Hematopoietic multipotent progenitor cell treated with erythropoietin and hydrocortisone succinate and interleukin-3 and kit ligand, for 17 days (in vitro differentiated cells): ENCODE measurements around the gene PIGM.

Source experiments
- DNase-seq: peaks from one replicate; pipeline ENCODE4 v3.0.0-alpha.2; 2015; ENCODE audit warnings: low spot score

The PIGM gene

GRCh38 chr1:160031365-160032164 lies at the start of gene PIGM:
Gene PIGM (minus strand): TSS chr1:160031990. CDS start chr1:160031739, 251 bp downstream.
- DNase-seq: peak; percentile 86

DNA sequence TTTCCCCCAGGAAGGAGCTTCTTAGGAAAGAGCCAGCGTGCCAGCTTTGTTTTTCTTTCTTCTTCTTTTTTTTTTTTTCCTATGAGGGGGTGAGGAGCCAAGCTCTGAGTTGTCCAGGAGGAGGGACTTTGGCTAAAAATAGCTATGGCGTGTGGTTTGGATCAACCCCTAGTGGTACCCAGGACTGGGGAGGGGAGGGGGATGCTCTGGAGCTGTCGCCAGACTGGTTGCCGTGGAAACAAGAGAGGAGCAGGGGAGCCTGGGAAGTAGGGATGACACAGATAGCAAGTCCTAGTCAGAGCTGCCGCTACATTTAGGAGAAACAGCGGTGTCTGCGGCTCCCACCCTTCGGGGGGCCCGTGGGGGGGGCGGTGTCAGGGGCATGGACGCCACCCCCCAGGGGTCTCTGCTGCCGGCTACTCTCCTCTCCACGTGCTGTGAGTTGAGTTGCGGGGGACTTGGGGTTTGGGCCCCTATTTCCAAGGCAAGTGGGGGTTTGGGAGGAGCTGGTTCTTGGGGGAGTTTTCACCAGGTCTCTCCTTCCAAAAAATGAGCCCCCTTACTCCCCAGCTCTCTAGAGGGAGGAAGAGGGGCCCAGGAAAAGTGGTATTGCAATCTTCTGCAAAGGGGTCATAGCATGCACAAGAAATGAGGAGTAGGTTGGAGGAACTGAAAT lies 49.6 kb upstream of the PIGM start, which contains the start of gene KCNJ9:
Gene KCNJ9, plus strand, starts transcription at position 278 of the 676 bp plus-strand sequence. CDS start 2,493 bp downstream, outside the sequence.
- DNase-seq: no peak

GRCh38 chr1:160080381-160081100 lies 48.8 kb upstream of the PIGM start:
- no peak for DNase-seq

GRCh38 chr1:160079448-160079847 lies 47.7 kb upstream of the PIGM start:
- DNase-seq: no peak

DNA sequence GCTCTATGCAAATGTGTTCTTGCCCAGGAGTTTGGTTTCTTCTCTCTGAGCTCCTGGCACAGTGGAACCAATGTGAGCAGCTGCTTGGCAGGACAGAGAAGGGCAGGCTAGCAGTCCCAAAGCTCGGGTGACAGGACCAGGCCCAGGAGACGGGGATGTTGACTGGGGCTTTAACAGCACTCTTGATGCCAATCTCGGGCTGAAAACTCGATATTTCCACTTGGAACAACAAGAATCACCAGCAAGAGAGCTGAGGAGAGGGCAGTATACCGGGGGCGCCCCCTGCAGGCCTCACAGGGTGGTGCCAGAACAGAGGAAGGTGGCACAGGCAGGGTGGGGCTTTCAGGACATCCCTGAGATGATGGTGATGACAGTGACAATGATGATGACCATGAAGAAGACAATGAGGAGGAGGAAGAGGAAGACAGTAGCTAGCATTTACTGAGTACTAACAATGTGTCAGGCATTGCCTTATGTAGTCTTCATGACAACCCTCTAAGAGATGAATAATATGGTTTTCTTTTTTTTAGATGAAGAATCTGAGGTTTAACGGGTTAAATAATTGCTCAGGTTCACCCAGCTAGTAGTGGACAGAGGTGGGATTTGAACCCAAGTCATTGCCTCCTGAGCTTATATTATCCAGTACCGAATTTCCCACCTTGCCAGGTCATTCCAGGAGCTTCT lies 46.9 kb upstream of the PIGM start:
- peak; percentile 55 for DNase-seq

GRCh38 chr1:160077486-160077885 lies 45.7 kb upstream of the PIGM start:
- DNase-seq: no peak

- no peak for DNase-seq
Observed at GRCh38 chr1:160076295-160076694, 44.5 kb upstream of the PIGM start.

- no peak for DNase-seq
Observed at GRCh38 chr1:160075836-160076235, 44.0 kb upstream of the PIGM start.

DNA sequence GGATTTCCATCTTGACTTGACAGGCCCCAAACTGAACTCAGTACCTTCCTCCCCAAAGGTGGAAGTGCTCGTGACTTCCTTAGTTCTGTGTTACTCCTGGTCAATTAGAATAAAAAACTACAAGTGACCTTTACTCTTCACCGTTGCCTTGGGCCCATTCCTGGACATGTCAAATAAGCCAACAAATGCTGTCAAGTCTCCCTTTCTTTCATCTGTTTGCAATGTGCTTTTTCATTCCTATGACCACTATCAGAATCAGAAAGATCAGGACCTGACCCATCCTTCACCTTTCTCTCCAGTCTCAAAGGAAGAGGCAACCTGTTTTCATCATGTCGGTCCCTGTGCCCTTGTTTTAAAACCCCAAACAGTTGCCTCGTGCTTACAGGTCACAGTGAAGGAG lies 43.1 kb upstream of the PIGM start:
- no peak for DNase-seq

DNA sequence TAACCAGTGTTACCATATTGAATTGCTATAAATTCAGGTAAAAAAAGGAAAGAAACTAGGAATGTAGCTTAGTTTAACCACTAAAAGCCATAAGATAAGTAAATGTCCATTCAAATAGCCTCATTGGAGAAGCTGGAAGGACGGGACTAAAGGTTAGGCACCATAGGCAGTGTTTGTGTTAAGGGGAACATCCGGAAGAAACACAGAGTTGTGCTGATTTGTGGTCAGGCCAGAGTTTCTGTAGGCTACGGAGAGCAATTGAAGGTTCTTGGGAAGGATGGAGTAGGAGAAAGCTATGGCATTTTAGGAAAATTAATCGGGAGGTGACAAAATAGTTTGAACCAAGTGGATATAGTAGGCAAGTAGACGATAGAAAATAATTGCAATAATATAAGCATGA lies 39.5 kb upstream of the PIGM start:
- DNase-seq: no peak

- no peak for DNase-seq
Observed at GRCh38 chr1:160070243-160071163, 38.7 kb upstream of the PIGM start.

- no peak for DNase-seq
Observed at GRCh38 chr1:160069460-160070231, 37.9 kb upstream of the PIGM start, which contains the start of gene KCNJ10. Gene KCNJ10 (minus strand): TSS chr1:160070160. CDS start chr1:160042532, 27,628 bp downstream.

- DNase-seq: no peak
Observed at GRCh38 chr1:160068225-160068624, 36.4 kb upstream of the PIGM start.

- DNase-seq: no peak
Observed at GRCh38 chr1:160066829-160067745, 35.3 kb upstream of the PIGM start.

DNA sequence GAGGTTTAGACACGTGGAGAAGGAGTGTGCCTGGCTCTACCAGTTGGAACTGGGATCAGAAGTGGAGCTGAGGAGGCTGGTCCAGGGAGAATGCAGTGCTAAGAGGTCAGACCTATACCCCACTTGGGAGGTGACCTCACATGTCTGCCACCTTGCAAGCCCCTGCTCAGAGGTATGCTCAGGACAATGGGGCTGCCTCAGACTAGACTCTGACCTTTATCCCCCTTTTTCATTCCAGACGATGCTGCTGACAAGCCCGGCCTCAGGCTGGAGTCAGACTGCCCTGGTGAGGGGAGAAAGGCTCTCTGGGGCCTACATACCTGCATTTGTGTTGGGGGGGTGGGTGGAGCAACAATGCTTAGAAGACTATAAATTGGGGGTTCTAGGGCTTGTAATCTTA lies 33.0 kb upstream of the PIGM start:
- DNase-seq: no peak

- DNase-seq: no peak
Observed at GRCh38 chr1:160064164-160064563, 32.4 kb upstream of the PIGM start.

GRCh38 chr1:160063176-160063575 lies 31.4 kb upstream of the PIGM start:
- no peak for DNase-seq

- DNase-seq: no peak
Observed at GRCh38 chr1:160062230-160062532, 30.4 kb upstream of the PIGM start.
